Ammon's horn (tissue), 1 donor: ENCODE data around the gene ATRNL1.

Experiments
- DNase-seq: peaks from one replicate; pipeline ENCODE4 v3.0.0-alpha.2; 2016; ENCODE audit warnings: low spot score

ATRNL1 gene

DNA sequence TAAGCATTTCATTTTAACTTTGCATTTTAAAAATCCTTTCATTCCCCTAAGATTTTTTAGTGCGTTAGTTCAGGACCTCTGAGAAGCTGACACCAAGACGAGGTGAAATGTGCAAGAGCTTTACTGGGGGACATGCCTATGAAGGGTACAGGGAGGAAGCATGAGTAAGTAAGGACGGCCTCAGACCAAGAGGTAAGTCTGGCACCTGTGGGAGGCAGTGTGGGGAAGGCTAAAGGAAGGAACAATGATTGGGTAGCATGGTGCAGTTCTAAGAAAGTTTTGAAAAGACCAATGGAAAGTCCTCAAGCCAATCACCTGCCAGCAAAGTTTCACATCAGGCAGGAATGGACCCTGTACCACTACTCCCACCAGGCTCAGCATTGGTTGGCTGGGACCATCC, 810.7 kb downstream of the ATRNL1 start:
- DNase-seq, result no peak

DNA sequence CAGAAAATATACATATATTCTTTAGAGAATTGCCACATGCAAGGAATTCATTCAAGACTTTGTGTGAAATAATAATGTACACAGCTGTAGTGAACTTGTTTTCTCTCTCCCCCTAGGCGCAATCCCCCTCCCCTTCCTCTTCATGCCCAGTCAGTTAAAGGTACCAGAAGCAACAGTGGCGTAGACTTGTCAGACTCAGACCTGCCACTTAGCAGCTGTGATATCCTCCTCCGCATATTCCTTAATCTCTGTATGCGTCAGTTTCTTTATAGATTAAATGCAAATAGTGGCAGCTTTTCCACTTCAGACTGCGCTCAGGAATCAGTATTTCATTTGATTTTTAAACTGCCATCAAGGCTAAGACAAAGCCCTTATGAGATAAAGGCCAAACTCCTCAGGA, 815.9 kb downstream of the ATRNL1 start:
- DNase-seq, result no peak

DNA sequence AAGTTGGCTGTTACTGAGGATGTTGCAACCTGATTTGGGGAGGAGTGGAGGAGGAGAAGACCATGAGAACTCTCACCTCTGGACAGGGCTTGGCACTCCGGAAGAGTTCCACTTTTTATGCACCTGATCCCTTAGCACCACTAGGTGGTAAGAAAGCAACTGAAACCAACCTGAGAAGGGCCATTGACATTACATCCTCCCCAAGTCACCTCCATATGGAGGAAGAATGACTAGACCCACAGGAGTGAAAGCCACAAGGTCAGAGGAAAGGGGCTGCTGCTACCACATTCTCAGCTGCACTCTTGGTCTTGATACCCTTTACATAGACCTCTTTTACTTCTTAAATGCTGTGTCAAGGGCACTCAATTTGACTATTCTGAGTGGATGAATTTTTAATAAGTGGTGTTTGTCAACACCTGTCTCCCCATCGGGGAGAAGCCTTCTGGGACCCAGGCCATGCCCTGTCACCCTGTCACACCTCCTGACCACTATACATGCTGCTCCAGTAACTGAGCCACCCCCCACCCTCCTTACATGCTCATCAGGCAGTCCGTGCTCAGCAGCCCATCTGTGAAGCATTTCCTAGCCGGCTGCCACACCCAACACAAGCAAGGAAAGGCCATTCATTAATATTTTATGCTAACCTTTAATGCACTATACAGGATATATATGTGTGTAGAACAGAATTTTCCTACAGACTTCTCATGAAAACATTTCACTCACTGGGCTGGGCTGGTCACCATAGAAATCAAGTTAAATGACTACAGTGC, 817.0 kb downstream of the ATRNL1 start:
- no peak for DNase-seq

DNA sequence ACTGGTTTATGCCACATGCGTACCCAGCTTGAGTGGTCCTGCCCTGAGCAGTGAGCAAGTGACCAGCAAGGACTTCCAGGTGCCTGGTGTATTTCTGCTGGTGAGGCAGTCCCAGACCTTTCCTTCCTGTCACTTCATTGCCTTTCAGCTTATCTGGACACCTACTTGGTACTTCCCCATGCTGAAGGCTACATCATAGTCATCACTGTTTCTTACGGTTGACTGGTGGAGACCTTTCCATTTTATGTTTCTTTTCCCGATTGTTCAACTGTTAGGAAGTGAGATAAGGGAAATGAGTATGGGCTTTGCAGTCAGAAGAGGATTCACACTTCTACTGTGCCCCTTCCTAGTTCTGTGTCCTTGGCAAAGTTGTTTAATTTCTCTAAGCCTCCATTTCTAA, 821.3 kb downstream of the ATRNL1 start:
- DNase-seq, result no peak

DNA sequence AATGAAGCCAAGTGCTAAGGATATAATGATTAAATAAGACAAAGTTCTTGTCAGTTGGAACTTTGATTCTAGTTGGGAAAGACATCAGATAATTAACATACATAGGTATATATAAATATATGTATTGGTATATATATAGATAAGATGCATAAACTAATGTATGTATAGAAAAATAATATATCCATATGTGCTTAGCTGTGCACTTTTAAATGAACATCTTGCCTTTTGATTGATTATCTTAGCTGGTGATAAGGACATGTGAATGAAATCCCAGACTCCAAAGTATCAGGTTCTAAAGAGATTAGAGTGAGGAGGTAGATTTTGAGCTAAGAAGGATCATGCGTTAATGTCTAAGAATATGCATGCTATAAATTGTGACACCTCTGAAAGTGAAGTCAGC, 822.3 kb downstream of the ATRNL1 start:
- no peak for DNase-seq

DNA sequence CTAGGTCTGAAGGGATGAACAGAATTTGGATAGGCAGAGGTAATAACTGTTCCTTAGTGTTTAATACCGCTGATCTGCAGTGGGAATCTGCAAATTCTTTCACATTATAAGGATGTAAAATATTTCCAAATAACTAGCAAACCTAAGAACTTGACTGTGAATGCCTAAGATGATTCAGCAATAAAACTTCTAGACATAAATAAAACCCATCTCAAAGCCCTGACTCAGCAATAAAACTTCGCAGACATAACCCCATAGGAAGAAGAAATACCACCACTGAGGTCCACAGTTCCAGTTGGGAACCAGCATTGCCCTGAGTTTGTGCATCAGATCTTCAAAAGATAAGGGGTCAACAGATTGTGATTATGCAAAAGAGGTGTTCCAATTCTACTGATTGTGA, 825.6 kb downstream of the ATRNL1 start:
- DNase-seq, result no peak

DNA sequence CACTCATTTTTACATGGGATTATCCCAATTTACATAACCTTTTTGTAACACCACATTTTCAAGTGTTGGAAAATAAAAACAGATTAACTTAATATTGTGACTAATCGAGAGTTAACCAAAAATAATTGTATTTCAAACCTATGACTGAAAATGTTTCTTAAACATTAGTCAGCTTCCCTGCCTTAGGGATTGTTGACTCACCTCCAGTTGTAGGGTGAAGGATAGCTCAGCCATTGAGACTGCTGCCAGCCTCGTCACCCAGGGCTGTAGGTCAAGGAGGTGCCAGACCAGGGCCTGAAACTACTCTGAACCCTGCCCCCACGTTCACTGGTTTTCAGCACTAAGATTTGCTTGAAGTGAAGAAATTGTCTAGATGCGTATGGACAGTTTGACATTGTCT, 828.6 kb downstream of the ATRNL1 start:
- DNase-seq, result no peak

DNA sequence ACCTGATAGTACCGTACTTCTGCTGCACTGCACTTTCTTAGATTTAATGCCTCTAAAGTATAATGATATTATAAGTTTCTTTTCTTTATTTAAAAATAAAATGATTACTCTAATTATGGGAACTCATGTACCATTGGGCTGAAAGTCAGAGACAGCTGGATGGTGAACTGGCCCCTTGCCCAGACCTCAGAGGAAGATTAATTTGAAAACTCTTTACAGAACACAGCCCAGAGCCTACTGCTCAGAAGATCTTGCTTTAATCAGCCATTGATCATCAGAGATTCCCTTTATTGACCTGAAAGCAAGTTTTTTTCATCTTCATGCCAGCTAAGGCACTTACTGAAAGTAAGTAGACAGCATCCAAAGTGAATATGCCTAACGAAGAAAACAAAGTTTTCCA, 838.1 kb downstream of the ATRNL1 start:
- no peak for DNase-seq

DNA sequence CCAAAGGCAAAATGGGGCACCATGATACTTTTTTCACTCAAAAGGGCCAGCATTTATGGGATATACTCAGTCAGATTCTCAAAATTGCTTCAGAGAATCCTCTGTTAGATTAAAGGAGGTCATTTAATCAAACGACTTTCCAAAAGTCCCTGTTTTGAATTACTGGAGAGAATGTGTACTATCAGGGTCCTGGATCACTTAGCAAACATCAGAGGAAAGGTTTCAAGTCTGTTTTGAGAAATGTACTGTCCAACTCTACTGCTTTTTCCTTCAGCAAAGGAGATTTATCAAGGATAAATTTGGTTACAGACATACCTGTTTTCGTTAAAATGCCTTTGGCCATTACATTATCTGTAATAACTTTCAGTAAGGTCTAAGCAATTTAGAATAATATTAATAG, 838.9 kb downstream of the ATRNL1 start:
- no peak for DNase-seq

DNA sequence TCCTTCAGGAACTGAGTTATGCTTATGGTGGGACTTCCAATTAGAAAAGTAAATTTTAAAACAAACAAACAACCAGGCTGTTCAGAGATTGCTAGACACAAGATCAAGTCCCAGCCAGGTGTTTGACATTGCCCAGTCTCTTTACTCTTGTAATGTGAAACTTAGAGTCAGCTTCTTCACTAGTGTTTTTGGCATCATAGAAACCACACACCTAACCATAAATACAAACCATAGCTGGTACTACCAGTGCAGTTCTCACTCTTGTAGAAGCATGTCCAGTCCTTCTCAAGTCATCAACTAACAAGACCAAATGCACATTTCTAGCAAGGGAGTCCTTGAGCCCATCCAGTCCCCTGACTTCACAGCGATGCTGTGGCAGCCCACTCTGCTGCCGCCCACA, 839.9 kb downstream of the ATRNL1 start:
- no peak for DNase-seq

DNA sequence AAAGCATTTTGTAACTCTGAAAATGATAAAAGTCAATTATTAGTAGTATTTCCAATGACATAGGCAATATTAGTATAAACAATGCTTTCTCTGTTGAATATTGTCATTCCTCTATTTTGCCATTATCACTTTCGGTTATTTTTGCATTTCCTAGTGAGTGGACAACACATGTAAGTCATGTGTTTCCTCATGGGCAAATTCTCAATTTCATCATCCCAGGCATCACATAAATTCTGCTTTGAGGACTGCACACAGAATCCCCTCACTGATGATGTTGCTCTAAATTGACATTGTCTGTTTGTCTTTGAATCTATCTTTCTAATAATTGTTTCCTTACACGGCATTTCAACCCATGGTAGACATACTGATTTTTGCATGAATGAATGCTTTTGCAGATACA, 842.6 kb downstream of the ATRNL1 start:
- no peak for DNase-seq

DNA sequence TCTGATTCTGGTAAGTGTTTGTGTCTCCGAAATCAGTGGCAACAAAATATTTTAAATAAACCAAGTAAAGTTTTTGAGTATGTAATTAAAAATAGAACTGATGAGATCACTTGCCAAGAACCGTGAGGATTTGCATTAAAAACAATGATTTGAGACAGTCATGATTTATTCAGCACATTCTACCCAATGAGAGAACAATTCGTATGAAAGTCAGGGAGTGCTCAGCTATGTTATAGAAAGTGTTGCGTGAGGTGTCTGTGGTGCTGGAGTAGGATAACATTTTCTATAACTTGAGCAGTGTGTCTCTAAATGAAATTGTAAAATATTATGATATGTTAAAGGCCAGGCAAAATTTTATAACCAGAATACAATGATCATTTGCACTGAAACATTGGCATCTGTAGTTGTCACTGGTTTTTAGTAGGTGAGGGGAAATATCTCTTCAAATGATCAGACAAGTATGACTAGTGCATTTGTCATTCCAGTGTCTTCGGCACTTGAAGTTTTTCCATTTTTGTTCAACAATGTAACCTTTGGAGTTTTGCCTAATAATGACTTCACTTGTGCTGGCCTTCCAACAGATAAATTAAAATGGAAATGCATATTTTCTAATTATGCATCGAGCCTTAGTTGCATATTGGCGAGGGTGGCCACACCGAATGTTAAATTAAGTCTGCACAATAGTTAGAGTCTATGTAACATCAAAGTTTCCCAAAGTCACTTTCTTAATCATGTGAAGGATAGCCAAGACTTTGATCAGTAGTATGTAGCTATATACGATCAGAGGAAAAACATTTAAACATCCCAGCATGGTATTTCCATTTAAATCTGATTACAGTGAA, 844.0 kb downstream of the ATRNL1 start:
- no peak for DNase-seq

DNA sequence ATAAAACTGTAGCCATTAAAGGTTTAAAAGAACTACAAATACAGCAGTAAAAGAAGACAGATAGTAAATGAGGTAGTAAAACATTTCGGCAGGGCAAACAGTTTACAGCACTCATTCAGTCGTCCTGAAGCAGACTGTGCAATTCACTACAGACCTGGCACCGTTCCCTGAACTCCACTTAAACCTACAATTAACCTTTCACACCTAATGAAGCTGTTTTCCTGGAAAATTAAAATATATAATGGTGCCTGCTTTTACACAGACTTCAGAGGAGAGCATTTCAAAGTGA, 844.5 kb downstream of the ATRNL1 start:
- no peak for DNase-seq

DNA sequence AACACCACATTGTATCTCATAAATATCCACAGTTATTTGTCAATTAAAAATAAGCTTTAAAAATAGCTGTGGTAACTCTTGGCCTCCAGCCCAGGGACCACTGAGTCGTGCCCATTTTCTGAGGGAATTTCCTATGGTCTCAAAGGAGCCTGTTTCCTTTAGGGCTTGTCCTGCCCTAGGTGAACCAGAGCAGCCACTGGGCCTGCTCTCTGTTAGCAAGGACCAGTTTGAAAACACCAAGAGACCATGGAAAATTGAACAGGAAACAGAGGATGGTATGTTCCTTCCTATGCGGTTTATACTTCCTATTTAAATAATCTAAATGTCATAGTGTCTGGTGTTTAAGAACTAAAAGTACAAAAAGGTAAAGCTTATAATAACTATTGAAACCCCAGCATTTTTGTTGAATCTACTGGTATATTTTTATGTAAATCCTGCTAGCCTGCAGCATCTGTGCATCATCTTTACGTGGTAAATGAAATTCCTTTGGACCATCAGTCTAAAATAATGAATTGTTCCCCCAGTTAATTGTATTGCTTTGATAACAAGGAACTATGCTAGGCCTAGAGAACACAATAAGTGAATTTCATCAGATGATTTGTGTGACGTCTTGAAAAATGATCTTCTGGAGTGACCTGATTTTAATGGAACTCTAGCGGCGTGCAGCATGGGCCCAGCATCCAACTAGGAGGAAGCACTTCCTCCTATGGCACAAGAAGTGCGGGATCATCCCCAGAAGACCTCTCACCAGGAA, 846.1 kb downstream of the ATRNL1 start:
- no peak for DNase-seq

DNA sequence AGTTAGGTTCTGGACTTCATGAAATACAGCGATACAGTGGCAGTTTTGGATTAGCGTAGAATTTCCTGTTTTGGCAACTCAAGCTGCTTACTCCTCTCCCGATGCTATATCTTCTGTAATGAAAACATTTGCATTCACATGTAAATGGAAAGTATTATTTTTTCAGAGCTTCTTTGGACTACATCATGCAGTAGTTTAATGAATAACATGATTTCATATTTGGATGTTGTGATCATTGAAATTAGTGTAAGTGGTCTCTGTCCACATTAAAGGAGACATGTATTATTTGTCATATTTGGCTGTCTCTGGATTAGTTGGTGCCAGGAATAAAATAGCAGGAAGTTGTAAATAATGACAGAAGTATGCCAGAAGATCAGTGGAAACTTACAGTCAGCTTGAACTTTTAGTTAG, 848.2 kb downstream of the ATRNL1 start:
- DNase-seq, result no peak

DNA sequence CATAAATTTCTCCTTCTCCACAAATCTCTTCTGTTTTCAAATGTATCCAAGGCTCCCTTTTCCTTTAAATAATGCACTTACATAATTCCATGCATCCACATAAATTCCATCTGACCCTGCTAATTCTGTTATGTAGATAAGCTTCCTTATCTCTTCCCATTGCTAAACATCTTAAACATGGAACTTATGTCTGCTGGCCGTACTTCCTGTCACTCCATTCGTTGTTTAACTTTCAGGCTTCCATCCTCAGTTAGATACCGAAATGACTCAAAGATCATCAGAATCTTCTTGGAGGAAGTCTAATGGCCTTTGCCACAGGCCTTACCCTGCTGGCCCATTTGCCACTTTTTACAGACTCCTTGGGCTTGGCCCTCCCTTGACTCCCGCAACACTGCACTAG, 848.9 kb downstream of the ATRNL1 start:
- DNase-seq, result no peak

DNA sequence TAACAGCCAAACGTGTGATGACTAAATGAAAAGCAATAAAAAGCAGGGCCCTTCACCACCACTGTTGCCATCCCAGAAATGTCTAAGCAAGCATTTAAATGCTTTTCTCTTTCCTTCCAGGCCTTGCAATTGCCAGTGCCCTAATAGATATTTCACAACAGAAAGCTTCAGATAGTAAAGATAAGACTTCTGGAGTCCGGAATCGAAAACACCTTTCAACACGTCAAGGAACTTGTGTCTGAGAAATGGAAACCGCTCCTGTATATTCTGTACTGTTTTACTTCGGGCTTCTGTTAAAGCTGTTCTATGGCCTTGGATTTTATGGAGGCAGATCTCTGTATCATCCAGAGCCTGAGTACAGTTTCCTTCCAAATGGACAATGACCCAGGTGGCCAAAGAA, 851.4 kb downstream of the ATRNL1 start:
- DNase-seq, result no peak

DNA sequence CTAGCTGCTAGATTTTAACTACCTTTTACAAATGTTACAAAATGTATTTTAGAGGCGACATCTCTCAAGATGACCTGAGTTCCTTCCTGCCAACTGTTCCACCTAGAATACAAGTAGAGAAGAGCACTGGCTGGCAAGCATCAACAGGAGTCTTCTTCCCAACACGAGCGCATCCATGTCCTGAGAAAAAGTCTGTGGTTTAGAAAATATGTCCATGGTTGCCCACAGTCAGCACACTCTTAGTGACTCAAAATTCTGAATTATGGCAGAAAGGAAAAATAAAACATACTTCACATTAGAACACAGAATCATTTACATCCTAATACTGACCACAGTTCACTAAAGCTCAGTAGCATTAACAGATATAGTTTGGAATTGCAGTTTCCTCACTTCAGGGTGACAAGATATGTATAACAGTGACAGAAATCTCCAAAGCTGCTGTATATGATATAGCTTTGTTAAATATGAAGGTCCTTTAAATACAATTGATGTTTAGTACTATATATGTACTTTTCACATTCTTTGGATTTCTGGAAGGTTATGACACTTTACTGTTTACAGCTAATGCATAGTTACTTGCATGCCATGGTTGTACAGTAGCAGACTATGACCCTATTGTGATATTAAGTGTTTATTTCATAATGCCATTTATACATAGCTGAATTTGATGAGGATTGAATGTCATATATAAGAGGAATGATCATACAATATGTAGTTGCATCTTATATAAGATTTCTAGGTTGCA, 852.7 kb downstream of the ATRNL1 start:
- no peak for DNase-seq

DNA sequence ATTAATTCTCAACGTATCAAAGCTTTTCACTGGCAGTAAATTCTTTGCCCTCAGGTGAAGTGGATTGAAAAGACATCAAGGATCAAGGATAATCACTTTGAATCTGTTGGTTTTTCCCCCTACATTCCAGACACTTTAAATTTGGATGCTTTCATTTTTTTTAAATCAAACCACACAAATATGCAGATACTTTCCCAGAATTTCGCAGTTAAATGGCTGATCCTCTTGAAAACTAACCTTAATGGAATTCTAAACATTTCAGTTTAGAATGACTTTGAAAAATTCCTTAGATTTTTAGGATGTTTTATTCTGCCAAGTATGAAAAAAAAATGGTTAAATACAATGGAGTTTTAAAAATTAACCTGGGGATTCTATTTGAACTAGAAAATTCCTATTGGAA, 853.9 kb downstream of the ATRNL1 start:
- no peak for DNase-seq

DNA sequence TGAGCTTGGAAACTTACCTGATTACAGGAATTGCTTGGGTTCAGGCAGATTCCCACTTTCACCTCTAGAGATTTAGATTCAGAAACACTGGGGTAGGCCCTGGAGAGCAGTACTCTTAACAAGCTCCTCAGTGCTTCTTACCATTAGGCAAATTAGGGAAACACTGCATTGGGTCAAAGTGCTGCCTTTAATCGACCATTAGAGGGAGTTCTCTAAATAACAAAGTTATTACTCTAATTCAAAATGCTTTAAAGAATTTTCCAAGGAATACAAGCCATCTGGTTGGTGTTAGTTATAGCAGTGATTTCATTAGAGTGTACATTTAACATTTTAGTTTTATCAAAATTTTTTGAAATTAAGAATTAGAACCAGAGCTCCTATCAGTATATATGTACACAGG, 855.3 kb downstream of the ATRNL1 start:
- no peak for DNase-seq

DNA sequence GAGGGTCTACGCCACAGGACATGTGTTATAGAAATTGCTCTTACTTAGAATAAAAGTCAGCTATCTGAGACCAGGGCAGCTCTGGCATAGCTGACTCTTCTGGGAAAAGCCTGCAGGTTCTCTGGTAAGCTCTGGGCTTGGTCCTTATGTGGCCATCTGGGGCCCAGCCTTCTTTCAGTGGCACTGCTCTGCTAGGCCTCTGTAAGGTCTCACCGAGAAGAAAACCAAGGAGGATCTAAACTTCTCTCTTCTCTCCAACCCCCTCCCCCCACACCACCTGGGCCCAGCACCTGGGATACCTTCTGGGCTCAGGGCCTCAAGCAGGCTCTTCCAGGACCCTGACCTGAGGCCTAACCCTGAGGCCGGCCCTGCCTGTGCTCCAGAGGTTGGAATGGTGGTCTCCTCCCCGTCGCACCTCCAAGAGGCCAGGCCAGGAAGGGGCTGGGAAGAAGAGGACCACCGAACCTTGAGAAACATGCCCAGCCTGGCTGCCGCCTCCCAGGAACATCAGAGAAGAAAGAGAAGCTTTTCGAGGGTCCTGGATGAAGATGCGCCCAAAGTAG, 856.2 kb downstream of the ATRNL1 start:
- DNase-seq, result no peak

DNA sequence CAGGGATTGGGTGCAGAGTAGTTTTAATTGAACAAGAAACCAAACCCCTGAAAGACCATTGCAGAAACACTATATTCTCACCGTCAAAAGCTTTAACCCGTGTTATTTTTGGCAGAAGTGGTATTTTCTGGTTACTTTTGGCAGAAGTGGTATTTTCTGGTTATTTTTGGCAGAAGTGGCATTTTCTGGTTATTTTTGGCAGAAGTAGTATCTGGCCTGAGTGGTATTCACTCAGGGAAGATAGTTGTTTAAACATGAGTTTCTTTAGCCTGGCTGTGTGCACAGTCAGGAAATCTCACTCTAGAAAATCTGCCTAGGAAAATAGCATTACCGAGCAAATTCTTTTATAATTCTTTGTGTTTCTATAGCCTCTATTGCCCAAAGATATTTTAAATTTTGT, 857.2 kb downstream of the ATRNL1 start:
- no peak for DNase-seq
